NCI-H1436 treated with DMSO at 0.1 percent for 48 hours (cell line): ENCODE measurements around the gene SCCPDH.
"Not testable (repeated sequence)": the region's sequence is repeated elsewhere in the genome, so short reads cannot be mapped to it uniquely, and the experiment has no call there.

Source experiments
- DNase-seq: peaks from one replicate; lab custom pipeline; 2025; lab: John Stamatoyannopoulos, UW

Gene SCCPDH, protein sequence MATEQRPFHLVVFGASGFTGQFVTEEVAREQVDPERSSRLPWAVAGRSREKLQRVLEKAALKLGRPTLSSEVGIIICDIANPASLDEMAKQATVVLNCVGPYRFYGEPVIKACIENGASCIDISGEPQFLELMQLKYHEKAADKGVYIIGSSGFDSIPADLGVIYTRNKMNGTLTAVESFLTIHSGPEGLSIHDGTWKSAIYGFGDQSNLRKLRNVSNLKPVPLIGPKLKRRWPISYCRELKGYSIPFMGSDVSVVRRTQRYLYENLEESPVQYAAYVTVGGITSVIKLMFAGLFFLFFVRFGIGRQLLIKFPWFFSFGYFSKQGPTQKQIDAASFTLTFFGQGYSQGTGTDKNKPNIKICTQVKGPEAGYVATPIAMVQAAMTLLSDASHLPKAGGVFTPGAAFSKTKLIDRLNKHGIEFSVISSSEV

DNA sequence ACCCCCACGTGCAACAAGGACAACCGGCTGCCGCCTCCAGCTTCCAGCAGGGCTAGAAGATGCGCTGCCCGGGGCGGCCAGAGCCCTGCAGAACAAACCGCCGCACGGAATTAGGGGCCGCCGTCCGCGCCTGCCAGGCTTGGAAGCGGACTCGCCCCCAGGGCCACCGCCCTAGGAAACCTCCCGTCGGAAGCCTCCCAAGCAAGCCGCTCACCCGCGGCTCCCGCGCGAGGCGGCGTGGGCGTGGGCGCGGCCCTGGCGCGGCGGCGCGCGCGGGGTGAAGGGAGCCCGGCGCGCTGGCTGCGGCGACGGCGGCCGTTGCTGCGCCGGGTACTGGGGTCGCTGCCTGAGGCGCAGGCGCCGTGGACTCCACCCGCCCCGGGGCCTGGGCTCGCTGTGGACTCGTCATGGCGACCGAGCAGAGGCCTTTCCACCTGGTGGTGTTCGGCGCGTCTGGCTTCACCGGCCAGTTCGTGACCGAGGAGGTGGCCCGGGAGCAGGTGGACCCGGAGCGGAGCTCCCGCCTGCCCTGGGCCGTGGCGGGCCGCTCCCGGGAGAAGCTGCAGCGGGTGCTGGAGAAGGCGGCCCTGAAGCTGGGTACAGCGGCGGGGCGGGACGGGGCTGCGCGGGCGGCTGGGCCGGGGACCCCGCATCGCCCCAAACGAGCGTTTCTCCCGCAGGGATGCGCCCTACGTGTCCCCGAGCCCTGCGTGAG lies at the start of gene SCCPDH:
Gene SCCPDH (plus strand): TSS at position 394 of the 715 bp plus-strand sequence. CDS start 14 bp downstream, at position 408.
- no peak for DNase-seq

DNA sequence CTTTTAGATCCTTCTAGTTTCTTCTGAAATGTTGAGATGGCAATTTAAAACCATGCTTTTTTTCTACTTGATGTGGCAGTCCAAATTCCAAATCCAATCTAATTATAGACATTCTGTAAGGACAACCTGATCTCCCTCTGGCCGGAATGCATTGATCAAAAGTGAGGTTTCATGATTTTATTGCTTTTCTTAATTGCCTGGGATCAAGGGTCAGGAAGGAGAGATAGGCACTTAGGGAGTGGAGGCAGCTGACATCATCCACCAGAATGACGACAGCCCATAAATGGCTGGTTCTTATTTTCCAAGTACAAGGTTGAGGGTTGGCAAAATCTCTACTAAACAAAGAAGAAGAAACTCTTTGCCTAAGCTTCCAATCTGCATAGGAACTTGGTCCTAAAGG lies 46.4 kb upstream of the SCCPDH start:
- DNase-seq = no peak

DNA sequence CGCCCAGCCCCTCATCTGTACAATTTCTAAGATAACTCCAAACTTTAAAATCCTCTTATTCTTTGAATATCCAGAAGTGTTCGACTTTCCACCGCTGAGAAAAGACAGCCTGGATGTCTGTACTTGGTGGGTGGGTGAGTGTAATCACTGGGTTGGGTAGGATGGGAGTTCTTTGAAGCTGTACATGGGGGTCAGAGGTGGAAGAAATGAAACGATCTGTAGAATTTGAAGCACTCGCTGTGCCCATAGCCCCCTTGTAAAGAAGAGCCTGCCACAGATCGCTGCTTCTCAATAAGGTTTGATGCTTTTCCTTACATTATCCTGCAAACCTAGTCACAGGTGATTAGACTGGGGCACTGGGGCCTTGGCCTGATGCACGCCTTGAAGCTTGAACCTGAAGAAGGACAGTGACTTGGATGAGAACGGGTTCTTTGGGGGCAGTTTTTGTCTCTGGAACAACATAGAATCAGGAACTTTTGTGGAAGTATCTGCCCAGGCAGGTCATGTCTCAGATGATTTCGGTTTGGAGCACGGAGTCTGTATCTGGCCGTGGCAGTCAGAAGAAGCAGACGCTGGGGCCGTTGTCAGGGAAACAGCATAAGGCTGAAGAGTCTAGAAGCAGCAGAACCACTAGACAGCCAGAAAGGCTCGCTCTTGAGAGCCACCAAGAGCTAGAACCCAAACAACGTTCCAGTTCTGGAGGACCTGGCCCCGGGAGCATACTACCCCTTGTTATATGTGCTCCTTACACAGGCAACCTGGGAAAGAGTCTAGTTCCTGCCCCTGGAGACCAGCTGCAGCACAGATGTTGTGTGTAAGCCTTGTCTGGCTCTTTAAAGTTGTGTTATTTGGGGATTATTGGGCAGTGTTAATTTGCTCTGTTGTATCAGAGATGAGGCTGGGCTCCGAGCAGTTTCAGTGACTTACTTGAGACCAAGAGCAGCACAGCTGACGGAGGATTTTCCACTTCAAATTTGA lies 45.1 kb upstream of the SCCPDH start:
- DNase-seq = no peak

DNA sequence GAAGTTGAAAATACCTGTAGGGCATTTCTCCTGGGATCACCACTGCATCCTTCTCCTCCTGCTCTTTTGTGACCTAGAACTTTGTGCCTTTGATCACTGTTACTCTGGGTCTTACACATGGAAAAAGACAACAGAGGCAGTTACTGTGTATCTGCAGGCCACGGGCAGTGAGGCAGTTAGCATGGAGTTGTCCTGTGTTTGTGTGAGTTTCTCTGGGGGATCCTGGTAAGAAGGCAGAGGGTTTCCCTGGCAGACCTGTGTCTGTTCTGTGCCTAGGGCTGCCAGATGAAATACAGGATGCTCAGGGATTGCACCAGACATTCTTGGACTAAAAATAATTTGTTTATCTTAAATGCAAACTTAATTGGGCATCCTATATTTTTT lies 44.4 kb upstream of the SCCPDH start:
- DNase-seq = no peak

DNA sequence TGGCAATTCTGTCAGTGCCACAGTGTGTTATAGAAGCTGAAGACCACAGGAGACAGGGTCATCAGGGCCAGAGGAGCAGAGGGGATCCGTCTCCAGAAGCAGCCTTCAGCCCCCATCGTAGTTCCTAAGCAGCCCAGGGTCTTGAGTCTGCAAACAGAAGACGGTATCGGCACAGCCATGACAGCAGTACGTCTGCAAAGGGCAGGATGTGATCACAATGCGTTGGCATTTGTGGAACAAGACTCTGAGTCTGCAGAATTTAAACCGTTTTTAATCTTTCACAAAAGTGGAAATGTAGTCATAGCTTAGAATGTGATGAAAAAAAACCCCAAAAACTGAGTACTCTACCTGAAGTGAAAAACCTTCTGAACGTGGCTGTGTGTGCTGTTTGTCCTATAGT lies 44.0 kb upstream of the SCCPDH start:
- no peak for DNase-seq

DNA sequence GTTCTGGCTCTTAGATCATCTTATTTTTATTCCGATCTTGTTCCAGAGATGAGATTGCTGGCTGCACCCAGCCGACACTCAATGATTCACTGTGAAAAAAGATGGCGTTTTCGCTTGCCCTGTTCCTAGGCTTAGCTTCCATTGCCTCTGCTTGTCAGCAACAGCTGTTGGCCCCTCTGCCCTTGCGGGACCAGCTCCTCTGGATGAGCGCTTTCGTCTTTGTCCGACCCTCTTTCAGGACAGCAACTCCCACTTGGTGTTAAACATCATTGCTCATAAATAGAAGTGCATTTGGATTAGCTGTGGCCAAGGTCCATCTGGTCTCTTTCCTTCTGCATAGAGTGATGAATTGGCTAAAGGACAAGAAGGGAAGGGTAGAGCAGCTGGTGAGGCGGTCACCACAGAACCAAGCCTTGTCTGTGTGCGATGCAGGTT lies 43.5 kb upstream of the SCCPDH start:
- DNase-seq = no peak

DNA sequence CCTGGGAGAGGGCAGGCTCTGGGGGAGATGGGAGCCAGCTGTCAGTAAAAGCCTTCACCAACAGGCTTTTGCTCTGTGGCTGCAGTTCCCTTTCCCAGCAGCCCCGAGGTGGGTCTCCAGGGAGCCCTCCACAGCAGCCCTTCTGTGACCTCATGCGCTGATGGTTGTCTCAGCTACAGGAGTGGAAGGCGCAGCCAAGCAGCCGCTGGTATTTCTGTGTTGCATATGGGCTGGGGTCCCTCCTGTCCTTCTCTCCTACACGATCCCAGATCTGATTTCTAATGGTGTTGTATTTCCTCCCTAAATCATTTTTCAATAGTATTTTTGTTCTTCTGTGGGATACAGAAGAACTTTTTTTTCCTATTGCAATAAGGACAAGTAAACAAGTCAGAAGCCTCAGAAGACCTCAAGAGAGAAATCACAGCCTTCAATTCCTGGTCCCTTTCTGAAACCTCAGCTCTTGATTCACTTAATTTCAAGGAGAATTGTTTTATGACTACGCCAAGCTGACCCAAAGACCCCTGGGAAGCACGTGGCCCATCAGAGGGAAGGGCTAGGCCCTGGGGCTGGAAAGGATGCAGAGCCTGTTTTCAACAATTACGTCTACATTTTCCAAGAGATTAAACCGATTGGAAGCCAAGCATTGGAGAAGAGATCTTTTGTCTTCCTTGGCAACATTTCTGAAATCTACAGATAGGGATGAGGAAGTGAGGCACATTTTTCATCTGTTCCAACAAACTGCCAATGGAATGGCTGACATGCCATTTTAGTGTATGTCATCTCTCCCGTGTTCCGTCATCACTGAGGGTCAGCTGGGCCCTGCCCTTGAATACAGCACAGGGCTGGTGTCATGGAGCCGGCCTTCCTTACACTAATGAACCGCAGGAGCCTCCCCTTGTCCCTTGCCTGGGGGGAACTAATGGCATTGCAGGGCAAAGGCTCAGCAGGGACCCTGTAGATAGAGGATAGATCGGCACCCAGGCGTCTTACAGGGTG lies 42.0 kb upstream of the SCCPDH start:
- DNase-seq = peak; percentile 52

DNA sequence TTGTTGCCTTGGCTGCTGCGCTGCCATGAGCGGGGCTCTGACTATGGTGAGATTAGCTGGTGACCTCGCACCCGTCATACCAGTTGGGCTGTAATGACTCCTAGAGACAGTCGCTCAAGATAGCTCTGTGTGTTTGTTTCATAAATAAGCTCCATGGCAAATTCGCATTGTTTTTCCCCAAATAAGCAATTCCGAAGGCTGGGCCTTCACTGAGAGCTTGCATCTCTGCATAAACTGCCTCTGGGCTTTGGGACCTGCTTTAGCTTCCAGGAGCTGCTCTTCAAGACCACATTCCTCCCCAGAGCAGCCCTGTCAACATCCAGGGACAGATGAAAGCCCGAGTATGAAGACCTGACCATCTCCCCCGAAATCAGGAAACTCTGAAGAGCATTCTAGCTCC lies 40.7 kb upstream of the SCCPDH start:
- DNase-seq = no peak

DNA sequence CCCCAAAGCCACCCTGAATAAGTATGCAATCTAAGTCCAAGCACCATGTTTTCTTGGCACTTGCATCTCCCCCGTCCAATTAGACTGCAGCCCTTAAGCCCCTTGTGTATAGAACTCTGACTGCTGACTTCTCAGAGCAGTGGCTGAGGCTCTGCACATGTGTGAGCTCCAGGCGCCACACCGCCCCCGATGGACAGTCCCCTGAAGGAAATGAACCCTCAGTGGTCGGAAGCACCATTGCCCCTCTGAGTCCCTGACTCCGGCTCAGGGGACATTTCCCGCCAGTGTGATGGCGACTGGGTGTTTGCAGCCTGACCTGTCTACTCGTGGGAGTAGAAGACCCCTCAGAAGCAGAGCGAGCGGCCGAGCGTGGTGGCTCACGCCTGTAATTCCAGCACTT lies 37.2 kb upstream of the SCCPDH start:
- DNase-seq = no peak

DNA sequence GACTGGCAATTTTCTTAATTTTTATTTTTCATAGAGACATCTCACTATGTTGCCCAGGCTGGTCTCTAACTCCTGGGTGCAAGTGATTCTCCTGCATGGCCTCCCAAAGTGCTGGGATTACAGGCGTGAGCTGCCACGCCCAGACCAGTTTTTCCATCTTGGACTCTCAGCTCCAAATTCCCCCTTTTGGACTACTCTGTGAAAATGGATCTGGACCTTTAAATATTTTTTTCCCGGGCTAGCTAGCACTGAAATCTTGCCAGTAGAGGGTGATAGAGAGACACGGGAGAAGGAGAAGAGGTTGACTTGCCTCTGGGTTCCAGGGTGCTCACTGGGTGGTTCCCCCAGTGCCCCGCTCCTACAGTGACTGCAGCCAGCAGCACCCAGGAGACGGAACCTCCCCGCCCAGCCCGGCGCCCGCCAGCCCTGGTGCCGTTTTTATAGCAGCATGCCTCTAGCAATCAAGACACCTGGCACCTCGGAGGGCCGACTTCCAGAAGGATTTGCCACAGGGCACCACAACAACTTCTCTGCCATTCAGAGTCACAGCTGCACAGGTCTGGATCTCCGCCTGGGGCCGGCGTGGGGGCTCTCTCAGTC lies 34.7 kb upstream of the SCCPDH start:
- peak; percentile 60 for DNase-seq

DNA sequence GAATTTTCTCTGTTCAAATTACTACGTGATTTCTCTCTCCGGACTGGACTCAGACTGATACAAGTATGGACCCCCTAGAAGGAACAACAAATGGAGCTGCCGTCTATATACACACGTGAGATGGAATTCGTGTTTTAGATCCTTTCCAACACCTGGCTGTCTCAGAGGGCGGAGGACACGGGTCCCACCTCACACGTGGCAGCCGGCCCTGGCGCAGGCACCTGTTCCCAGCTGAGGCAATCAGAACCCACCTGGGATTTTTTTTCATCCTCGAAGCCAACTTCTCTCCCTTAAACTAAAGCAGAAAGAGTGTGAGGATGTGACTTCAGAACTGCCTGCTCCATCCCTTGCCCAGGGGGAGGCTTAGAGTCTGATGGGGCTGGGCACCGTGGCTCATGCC lies 34.1 kb upstream of the SCCPDH start:
- DNase-seq = no peak

DNA sequence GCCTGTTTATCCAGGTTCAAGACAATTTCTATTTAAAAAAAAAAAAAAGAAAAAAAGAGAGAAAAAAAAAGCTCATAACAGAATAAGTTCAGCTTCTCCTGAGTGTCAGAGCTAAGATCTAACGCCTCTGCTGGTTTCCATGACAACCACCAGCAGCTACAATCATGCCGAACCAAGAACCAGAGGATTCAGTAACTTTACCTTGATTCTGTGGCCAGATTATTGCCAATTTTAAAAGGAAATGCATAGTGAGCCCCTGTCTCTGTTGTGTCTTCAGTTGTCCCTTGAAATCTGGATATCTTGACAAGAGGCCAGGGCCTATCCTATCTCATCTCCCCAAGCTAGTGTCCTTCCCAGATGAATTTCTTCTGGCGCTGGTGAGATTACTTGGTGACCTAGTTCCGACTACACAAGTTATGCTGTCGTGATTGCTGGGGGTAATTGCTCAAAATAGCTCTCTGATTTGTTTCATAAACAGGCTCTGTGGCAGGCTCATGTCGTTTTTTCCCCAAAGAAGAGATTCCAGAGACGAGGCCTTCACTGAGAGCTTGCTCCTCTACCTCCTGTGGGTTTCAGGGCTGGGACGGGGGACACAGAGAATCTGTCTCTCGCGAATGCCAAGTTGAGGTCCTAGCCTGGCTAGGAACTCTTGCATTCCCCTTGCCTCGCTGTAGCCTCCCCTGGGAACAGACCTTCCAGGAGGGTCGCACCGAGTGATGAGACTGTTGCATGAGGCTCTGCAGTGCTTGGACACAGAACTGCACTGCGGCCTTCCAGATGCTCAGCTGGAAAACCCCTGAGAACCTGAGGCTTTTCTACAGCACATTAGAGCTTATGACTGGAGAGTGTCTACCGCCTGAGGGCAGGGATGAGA lies 32.4 kb upstream of the SCCPDH start:
- DNase-seq = no peak

DNA sequence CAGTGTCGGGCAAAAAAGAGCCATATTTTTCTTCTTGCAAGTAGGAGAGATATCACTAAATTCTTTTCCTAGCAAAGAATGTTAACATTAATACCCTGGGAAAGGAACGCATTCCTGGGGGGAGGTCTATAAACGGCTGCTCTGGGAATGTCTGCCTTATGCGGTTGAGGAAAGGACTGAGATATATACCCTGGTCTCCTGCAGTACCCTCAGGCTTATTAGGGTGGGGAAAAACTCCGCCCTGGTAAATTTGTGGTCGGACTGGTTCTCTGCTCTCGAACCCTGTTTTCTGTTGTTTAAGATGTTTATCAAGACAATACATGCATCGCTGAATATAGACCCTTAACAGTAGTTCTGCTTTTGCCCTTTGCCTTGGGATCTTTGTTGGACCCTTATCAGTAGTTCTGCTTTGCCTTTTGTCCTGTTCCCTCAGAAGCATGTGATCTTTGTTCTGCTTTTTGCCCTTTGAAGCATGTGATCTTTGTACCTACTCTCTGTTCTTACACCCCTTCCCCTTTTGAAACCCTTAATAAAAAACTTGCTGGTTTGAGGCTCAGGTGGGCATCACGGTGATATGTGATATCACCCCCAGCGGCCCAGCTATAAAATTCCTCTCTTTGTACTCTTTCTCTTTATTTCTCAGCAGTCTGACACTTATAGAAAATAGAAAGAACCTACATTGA lies 29.9 kb upstream of the SCCPDH start:
- not testable (repeated sequence) for DNase-seq

DNA sequence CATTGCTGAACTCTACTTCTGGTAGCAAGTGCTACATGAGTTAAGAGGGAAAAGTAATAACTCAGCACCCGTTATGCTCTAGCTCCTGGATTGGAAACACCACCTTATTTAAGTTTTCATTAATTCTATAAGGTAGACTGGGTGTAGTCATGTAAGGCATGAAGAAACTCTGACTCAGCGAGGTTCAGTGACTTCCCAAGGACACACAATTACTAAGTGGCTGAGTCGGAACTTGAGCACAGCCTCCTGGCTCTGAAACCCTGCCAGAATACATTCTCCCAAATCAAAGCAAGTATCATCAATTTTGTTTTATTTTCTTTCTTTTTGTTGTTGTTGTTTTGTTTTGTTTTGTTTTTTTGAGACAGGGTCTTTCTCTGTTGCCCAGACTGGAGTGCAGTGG lies 29.1 kb upstream of the SCCPDH start:
- DNase-seq = no peak

DNA sequence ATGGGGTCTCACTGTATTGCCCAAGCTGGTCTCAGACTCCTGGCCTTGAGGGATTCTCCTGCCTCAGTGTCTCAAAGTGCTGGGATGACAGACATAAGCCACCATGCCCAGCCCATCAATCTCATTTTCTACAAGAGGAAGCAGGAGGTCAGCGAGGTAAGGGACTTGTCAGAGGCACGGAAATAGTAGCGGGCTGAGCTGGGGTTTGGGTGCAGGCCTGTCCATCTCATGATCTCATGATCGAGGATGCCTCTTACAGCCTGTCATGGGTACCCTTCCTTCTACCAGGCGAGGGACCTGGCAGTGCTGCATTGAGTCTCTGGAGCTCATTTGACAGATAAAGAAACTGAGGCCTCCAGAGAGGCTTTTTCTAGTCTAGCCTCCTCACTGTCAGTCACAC lies 28.5 kb upstream of the SCCPDH start:
- no peak for DNase-seq

DNA sequence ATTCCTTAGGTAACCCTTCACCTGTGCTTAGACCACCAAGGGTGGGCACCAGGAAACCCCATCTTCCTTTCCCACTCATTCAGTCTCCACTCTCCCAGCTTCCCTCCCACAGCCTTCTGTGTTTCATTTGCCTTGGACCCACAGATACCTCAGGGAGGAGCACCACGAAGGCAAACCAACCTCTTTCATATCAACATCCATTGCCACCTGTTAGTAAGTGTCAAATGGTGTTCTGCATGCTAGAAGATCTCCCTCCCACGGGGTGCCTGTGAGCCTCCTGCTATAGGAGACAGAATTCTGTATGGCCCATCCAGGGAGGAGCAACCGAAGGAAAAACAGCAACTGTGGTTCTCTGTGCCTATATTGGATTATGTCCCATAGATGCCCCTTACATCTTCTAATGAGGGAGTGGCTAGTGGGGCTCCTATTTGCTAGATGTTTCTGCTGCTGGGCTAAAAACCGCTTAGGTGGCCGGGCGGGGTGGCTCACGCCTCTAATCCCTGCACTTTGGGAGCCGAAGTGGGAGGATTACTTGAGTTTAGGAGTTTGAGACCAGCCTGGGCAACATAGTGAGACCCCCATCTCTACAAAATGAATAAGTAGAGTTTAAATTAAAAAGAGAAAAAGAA lies 25.6 kb upstream of the SCCPDH start:
- DNase-seq = no peak

DNA sequence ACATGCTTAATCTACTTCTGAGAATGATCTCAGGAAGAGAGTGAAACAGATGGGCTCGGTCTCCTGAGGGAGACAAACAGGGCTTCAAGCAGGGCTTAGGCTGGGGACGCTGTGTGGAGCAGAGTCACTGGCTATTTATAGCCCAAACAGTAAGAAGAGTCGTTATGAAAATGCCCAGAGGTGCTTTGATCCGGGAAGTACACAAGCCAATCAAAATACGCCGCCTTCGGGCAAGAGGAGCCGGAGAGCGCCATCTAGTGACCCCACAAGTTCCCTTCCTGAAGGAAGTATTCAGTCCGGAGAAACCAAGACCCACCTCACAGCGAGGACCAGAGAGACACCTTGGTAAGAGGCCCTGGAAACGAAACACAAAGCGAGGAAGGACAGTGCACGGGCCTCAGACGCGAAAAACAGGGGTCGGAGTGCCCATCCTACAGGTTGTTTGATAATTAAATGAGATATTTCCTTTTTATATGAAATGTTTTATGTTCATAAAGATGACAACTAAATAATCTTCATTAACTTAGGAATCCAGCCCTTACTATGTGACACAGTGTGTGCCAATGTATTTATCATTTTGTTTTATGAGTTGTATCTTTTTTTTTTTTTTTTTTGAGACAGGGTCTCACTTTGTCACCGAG lies 25.0 kb upstream of the SCCPDH start:
- peak; percentile 95 for DNase-seq

DNA sequence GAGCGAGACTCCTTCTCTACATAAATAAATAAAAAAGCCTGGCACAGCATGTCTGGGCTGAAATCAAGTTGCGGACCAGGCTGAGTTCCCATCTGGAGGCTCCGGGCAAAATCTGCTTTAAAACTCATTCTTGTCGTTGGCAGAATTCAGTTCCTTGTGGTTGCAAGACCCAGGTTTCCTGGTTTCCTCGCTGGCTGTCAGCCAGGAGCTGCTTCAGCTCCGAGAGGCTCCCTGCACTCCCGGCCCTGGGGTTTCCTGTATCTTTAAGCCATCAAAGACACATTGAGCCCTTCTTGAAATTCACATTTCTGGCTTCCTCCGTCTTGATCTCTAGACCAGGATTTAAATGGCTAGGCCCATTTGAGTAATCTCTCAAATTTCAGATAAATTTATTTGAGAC lies 20.6 kb upstream of the SCCPDH start:
- DNase-seq = no peak
